Glutamatergic neuron (in vitro differentiated cells): Measurements from ENCODE around the gene TMEM171. TPM values are rescaled to one million over a fixed set of nuclear protein-coding genes. Genes with fewer than 3 reads are reported as not detected.

Source experiments
- DNase-seq: peaks from one replicate; pipeline ENCODE4 v3.0.0; 2022
- H3K27ac Mint-ChIP-seq: one replicate; pipeline ENCODE4 v1.8.0; 2020; ENCODE audit warnings: mild to moderate bottlenecking, mixed read lengths, inconsistent platforms; ENCODE audit not compliant: unreplicated experiment
- H3K27me3 Mint-ChIP-seq: one replicate; pipeline ENCODE4 v1.8.0; 2020; ENCODE audit warnings: mild to moderate bottlenecking, moderate library complexity, mixed read lengths, inconsistent platforms; ENCODE audit not compliant: unreplicated experiment
- H3K36me3 Mint-ChIP-seq: one replicate; pipeline ENCODE4 v1.8.0; 2020; ENCODE audit warnings: mild to moderate bottlenecking, mixed read lengths, inconsistent platforms; ENCODE audit not compliant: unreplicated experiment
- H3K4me1 Mint-ChIP-seq: one replicate; pipeline ENCODE4 v1.8.0; 2020; ENCODE audit warnings: mild to moderate bottlenecking, low read depth, mixed read lengths, inconsistent platforms; ENCODE audit not compliant: unreplicated experiment
- H3K4me3 Mint-ChIP-seq: one replicate; pipeline ENCODE4 v1.8.0; 2020; ENCODE audit warnings: mild to moderate bottlenecking, mixed read lengths, inconsistent platforms; ENCODE audit not compliant: unreplicated experiment
- H3K9me3 Mint-ChIP-seq: one replicate; pipeline ENCODE4 v1.8.0; 2020; ENCODE audit warnings: mild to moderate bottlenecking, moderate library complexity, mixed read lengths, inconsistent platforms; ENCODE audit not compliant: unreplicated experiment
- CTCF ChIP-seq: fragments of 200-600 bp; sonication (generic); IDR thresholded peaks from one replicate; pipeline ENCODE4 v1.5.0; 2021; ENCODE audit not compliant: partially characterized antibody, unreplicated experiment
- total RNA-seq: library from RNA; stranded (reverse); fragmentation: NEBNext Ultra II Directional; extraction: Animal tissue kit (Norgen Biotek cat#: 25700); gene quantifications from one replicate; pipeline ENCODE4 v1.2.1, GENCODE V29; 2021; ENCODE audit not compliant: unreplicated experiment

Gene TMEM171
- total RNA-seq, 1 donor from 2014 or later = 1.1 TPM

- Mint-ChIP-seq H3K27ac (no peak overlapping the region), H3K36me3 (peaks cover 8% of the 10 kb centered on the region), H3K27me3 (no peaks in the 10 kb centered on the region), H3K4me3 (no peak overlapping the region), H3K4me1 (peaks cover 6% of the 10 kb centered on the region), H3K9me3 (peaks cover 2% of the 10 kb centered on the region)
- no peak for DNase-seq
- TF ChIP-seq CTCF = no peak
Observed at GRCh38 chr5:73126957-73127356, 6.6 kb downstream of the TMEM171 start.

GRCh38 chr5:73129143-73129542, 8.8 kb downstream of the TMEM171 start:
- DNase-seq = no peak
- H3K36me3 Mint-ChIP-seq = peaks cover 6% of the 10 kb centered on the region
- H3K4me3 Mint-ChIP-seq = no peak overlapping the region
- H3K27ac Mint-ChIP-seq = no peak overlapping the region
- no peaks in the 10 kb centered on the region for H3K9me3 Mint-ChIP-seq
- no peaks in the 10 kb centered on the region for H3K27me3 Mint-ChIP-seq
- TF ChIP-seq CTCF = no peak
- H3K4me1 Mint-ChIP-seq = no peaks in the 10 kb centered on the region

GRCh38 chr5:73130811-73131210, 10.4 kb downstream of the TMEM171 start:
- Mint-ChIP-seq H3K27ac (no peak overlapping the region), H3K4me1 (no peaks in the 10 kb centered on the region), H3K4me3 (no peak overlapping the region), H3K36me3 (no peaks in the 10 kb centered on the region), H3K9me3 (no peaks in the 10 kb centered on the region), H3K27me3 (no peaks in the 10 kb centered on the region)
- no peak for TF ChIP-seq CTCF
- no peak for DNase-seq

GRCh38 chr5:73131711-73132425, 11.5 kb downstream of the TMEM171 start:
- no peak for TF ChIP-seq CTCF

GRCh38 chr5:73132759-73133158, 12.4 kb downstream of the TMEM171 start:
- H3K4me3 Mint-ChIP-seq = no peak overlapping the region
- no peaks in the 10 kb centered on the region for H3K36me3 Mint-ChIP-seq
- no peaks in the 10 kb centered on the region for H3K27me3 Mint-ChIP-seq

More at GRCh38 chr5:73131711-73132425, 11.5 kb downstream of the TMEM171 start:
- no peak for DNase-seq
- Mint-ChIP-seq H3K4me1 (no peaks in the 10 kb centered on the region), H3K9me3 (no peaks in the 10 kb centered on the region), H3K4me3 (no peak overlapping the region), H3K36me3 (no peaks in the 10 kb centered on the region), H3K27me3 (no peaks in the 10 kb centered on the region), H3K27ac (no peak overlapping the region)

More at GRCh38 chr5:73132759-73133158, 12.4 kb downstream of the TMEM171 start:
- Mint-ChIP-seq H3K27ac (no peak overlapping the region), H3K9me3 (no peaks in the 10 kb centered on the region), H3K4me1 (no peaks in the 10 kb centered on the region)
- DNase-seq = no peak
- TF ChIP-seq CTCF = no peak
